ENCODE results near the gene BPIFB3. TPM values are rescaled to one million over a fixed set of nuclear protein-coding genes. Genes with fewer than 3 reads are reported as not detected.

Gene BPIFB3
- total RNA-seq, 2 donors from 2014 or later: not detected

DNA sequence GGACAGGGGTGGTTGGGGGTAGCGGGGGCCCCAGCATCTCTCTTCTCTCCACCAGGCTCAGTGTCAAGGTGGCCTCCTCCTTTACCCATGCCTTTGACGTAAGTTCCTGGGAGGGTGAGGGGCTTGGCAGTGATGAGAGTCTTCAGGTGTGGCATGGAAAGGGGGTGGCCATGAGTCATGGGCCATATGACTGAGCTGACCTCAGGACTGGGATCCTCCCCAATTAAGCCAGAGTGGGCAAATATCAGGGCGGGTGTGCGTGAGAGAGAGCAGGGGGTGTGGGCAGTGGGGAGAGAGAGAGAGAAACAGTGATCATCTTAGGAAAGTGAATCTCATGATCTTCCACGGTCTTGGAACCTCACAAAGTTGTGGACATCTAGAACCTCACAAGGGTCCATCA, 17.5 kb downstream of the BPIFB3 start:
- TF ChIP-seq, protein P1, sequence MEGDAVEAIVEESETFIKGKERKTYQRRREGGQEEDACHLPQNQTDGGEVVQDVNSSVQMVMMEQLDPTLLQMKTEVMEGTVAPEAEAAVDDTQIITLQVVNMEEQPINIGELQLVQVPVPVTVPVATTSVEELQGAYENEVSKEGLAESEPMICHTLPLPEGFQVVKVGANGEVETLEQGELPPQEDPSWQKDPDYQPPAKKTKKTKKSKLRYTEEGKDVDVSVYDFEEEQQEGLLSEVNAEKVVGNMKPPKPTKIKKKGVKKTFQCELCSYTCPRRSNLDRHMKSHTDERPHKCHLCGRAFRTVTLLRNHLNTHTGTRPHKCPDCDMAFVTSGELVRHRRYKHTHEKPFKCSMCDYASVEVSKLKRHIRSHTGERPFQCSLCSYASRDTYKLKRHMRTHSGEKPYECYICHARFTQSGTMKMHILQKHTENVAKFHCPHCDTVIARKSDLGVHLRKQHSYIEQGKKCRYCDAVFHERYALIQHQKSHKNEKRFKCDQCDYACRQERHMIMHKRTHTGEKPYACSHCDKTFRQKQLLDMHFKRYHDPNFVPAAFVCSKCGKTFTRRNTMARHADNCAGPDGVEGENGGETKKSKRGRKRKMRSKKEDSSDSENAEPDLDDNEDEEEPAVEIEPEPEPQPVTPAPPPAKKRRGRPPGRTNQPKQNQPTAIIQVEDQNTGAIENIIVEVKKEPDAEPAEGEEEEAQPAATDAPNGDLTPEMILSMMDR (IDR thresholded peaks at IDR 0.05): no peak
- Histone ChIP-seq H3K27me3 (no peaks in the 10 kb centered on the region), H3K4me1 (no peaks in the 10 kb centered on the region), H3K27ac (no peak overlapping the region), H3K4me3 (no peak overlapping the region), H3K9me3 (no peaks in the 10 kb centered on the region), H3K36me3 (no peaks in the 10 kb centered on the region)
- DNase-seq (ENCODE audit: low spot score): no peak

DNA sequence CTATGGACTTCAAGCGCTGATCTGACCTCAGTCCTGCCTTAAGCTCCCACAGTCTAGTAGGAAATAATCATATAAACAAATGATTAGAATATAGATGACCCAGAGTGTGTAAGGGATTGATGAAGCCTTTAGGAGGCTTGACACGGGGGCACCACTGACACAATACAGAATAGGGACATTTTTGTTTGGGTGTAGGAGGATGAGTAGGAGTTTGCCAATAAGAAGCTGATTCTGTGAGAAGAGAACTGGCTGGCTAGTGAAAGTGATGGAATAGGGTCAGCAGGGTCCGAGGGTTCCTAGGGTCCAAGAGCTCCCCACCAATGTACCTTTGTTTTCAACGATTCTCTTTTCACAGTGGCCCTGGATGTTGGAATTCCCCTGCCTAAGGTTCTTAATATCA, 18.7 kb downstream of the BPIFB3 start:
- no peak for DNase-seq (ENCODE audit: low spot score)
- H3K4me1 ChIP-seq: no peaks in the 10 kb centered on the region
- no peak overlapping the region for H3K4me3 ChIP-seq
- H3K27me3 ChIP-seq: no peaks in the 10 kb centered on the region
- no peak overlapping the region for H3K27ac ChIP-seq
- H3K9me3 ChIP-seq: no peaks in the 10 kb centered on the region
- H3K36me3 ChIP-seq: no peaks in the 10 kb centered on the region
- TF ChIP-seq, protein P1 (IDR thresholded peaks at IDR 0.05): no peak

- Histone ChIP-seq H3K36me3 (no peaks in the 10 kb centered on the region), H3K27me3 (no peaks in the 10 kb centered on the region), H3K4me1 (no peaks in the 10 kb centered on the region), H3K4me3 (no peak overlapping the region), H3K9me3 (no peaks in the 10 kb centered on the region), H3K27ac (no peak overlapping the region)
- TF ChIP-seq, protein P1 (IDR thresholded peaks at IDR 0.05): no peak
- no peak for DNase-seq (ENCODE audit: low spot score)
These were observed 19.1 kb downstream of the BPIFB3 start for GRCh38 chr20:33072813-33073212.

- no peak for DNase-seq (ENCODE audit: low spot score)
- no peaks in the 10 kb centered on the region for H3K9me3 ChIP-seq
- H3K27ac ChIP-seq: no peak overlapping the region
- TF ChIP-seq, protein P1 (IDR thresholded peaks at IDR 0.05): no peak
- H3K4me1 ChIP-seq: no peaks in the 10 kb centered on the region
- H3K36me3 ChIP-seq: no peaks in the 10 kb centered on the region
- no peaks in the 10 kb centered on the region for H3K27me3 ChIP-seq
- H3K4me3 ChIP-seq: no peak overlapping the region
These were observed 21.0 kb downstream of the BPIFB3 start for GRCh38 chr20:33074675-33075074.

DNA sequence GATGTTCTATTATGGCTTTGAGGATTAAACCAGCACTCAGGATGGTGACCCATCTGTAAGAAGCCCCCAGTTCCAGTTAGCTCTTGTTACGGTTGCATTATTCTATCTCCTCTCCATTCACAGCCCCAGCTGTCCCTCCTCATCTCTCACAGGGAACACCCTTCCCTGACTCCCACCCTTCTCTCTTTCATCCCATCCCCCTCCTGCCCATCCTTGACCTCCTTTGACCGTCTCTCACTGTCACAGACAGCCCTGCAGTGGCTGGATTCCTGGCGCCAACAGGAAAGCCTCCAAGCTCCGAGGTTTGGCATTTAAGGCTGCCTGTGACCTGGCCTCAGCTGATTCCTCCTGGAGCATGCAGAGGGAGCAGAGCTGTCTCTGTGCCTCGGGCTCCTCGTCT, 21.6 kb downstream of the BPIFB3 start:
- Histone ChIP-seq H3K27ac (no peak overlapping the region), H3K4me3 (no peak overlapping the region), H3K4me1 (no peaks in the 10 kb centered on the region), H3K36me3 (no peaks in the 10 kb centered on the region), H3K27me3 (no peaks in the 10 kb centered on the region), H3K9me3 (no peaks in the 10 kb centered on the region)
- TF ChIP-seq, protein P1 (IDR thresholded peaks at IDR 0.05): no peak
- DNase-seq (ENCODE audit: low spot score): no peak

DNA sequence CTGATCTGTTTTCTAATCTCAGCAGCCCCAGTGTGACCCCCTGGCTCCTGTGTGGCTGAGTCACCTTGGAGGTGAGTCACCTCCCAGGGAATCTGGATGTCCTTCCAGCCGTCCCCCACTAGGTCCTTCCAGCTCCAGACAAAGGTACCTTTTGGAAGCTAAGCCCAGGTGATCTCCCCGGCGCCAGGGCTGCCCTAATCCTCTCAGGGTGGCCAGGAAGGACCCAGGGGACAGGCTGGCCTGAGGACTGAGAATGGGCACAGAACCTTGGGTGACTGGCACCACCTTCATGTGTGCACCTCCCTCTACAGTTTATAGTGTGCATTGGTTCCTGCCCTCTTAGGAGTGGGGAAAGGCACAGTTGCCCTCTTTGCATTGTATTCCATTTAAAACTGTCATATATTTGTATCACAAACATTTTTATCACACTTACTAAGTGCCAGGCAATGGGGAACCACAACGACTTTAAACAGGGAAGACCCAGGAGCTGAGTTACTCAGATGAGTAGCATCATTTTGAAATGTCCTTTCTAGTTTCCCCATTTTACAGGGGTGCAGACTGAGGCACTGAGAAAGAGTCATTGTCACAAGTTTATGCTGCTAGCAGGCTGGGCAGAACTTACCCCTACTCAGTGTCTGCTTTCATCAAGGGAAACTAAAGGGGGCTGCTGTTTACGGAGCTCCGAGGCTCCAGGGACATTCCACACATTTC, 23.1 kb downstream of the BPIFB3 start:
- H3K4me1 ChIP-seq: no peaks in the 10 kb centered on the region
- no peaks in the 10 kb centered on the region for H3K9me3 ChIP-seq
- DNase-seq (ENCODE audit: low spot score): no peak
- H3K27me3 ChIP-seq: no peaks in the 10 kb centered on the region
- no peak overlapping the region for H3K27ac ChIP-seq
- H3K4me3 ChIP-seq: no peak overlapping the region
- TF ChIP-seq, protein P1 (IDR thresholded peaks at IDR 0.05): peak in 1 of 2 donors; percentile 44
- H3K36me3 ChIP-seq: no peaks in the 10 kb centered on the region
